ENCODE measurements around the gene SLBP.

- TF ChIP-seq MYC (IDR thresholded peaks at IDR 0.05; ENCODE audit: low read depth, low read length) (no peak), POLR2AphosphoS5 (IDR thresholded peaks at IDR 0.05; ENCODE audit: insufficient read depth, low read depth, low read length) (peak; percentile 48), CTCF (IDR thresholded peaks at IDR 0.05; ENCODE audit: extremely low read depth in 1 of 2, insufficient read depth in 1 of 2, low read depth in 1 of 2, low read length in 2 of 2) (no peak), EZH2 (IDR thresholded peaks at IDR 0.05; ENCODE audit: borderline replicate concordance, low read depth, low read length, severe bottlenecking) (no peak), POLR2A (IDR thresholded peaks at IDR 0.05; ENCODE audit: low read depth, low read length) (peak; percentile 38)
These were observed 8.3 kb upstream of the SLBP start for GRCh38 chr4:1720163-1720983.

All from endothelial cell of umbilical vein (primary cell).